GM12875 (cell line): Measurements from ENCODE around the gene ZNF830.
"Not testable (repeated sequence)": the region's sequence is repeated elsewhere in the genome, so short reads cannot be mapped to it uniquely, and the experiment has no call there.

Experiments used
- H3K4me3 ChIP-seq: one replicate; pipeline ENCODE4 v1.5.1; 2011; ENCODE audit warnings: low read depth, low read length, control low read depth
- CTCF ChIP-seq: IDR thresholded peaks from 2 replicates; pipeline ENCODE4 v1.5.1; 2011; ENCODE audit warnings: low read depth, mild to moderate bottlenecking, control low read depth, inconsistent platforms, low read length, moderate library complexity, borderline replicate concordance; ENCODE audit not compliant: insufficient read depth

The ZNF830 gene

GRCh38 chr17:34991606-34992005, 30.3 kb downstream of the ZNF830 start:
- H3K4me3 ChIP-seq: no peak overlapping the region
- no peak for TF ChIP-seq CTCF

GRCh38 chr17:34993031-34993430, 31.7 kb downstream of the ZNF830 start:
- TF ChIP-seq CTCF: no peak

GRCh38 chr17:34996422-34997285, 35.3 kb downstream of the ZNF830 start:
- H3K4me3 ChIP-seq: no peak overlapping the region
- no peak for TF ChIP-seq CTCF

More at GRCh38 chr17:34993031-34993430, 31.7 kb downstream of the ZNF830 start:
- H3K4me3 ChIP-seq: no peak overlapping the region

GRCh38 chr17:34997355-34997862, 36.1 kb downstream of the ZNF830 start:
- H3K4me3 ChIP-seq: no peak overlapping the region
- TF ChIP-seq CTCF: no peak

GRCh38 chr17:34998205-34998604, 36.9 kb downstream of the ZNF830 start:
- peak; percentile 97 for TF ChIP-seq CTCF
- H3K4me3 ChIP-seq: no peak overlapping the region

- no peak for TF ChIP-seq CTCF
- no peak overlapping the region for H3K4me3 ChIP-seq
Measured at GRCh38 chr17:34999456-34999855, 38.1 kb downstream of the ZNF830 start.

GRCh38 chr17:35000965-35001364, 39.6 kb downstream of the ZNF830 start:
- not testable (repeated sequence) for H3K4me3 ChIP-seq

GRCh38 chr17:35001549-35001948, 40.2 kb downstream of the ZNF830 start:
- no peak overlapping the region for H3K4me3 ChIP-seq
- no peak for TF ChIP-seq CTCF
